ENCODE data around the gene MINDY4.

Gene MINDY4

GRCh38 chr7:30859202-30859939 lies 88.2 kb downstream of the MINDY4 start:
- no peak for DNase-seq

GRCh38 chr7:30859940-30860496 lies 88.8 kb downstream of the MINDY4 start:
- DNase-seq: no peak

GRCh38 chr7:30861612-30862011 lies 90.4 kb downstream of the MINDY4 start:
- no peak for DNase-seq

GRCh38 chr7:30862995-30863705 lies 91.9 kb downstream of the MINDY4 start:
- DNase-seq: no peak

- DNase-seq: no peak
Observed at GRCh38 chr7:30863706-30864035, 92.5 kb downstream of the MINDY4 start.

GRCh38 chr7:30864101-30864500 lies 92.9 kb downstream of the MINDY4 start:
- DNase-seq: no peak

- DNase-seq: no peak
Observed at GRCh38 chr7:30865076-30865475, 93.9 kb downstream of the MINDY4 start.

GRCh38 chr7:30865821-30866220 lies 94.6 kb downstream of the MINDY4 start:
- no peak for DNase-seq

GRCh38 chr7:30866939-30867338 lies 95.7 kb downstream of the MINDY4 start:
- no peak for DNase-seq

- DNase-seq: no peak
Observed at GRCh38 chr7:30867483-30867882, 96.3 kb downstream of the MINDY4 start.

GRCh38 chr7:30869794-30870611 lies 98.8 kb downstream of the MINDY4 start:
- no peak for DNase-seq

GRCh38 chr7:30870821-30871518 lies 99.8 kb downstream of the MINDY4 start:
- DNase-seq: no peak

GRCh38 chr7:30871655-30872054 lies 100.4 kb downstream of the MINDY4 start:
- DNase-seq: no peak

GRCh38 chr7:30873207-30873606 lies 102.0 kb downstream of the MINDY4 start:
- no peak for DNase-seq

- DNase-seq: no peak
Observed at GRCh38 chr7:30873656-30874055, 102.4 kb downstream of the MINDY4 start.

GRCh38 chr7:30874656-30875302 lies 103.6 kb downstream of the MINDY4 start:
- DNase-seq: no peak

- DNase-seq: no peak
Observed at GRCh38 chr7:30877015-30877769, 106.0 kb downstream of the MINDY4 start.

- DNase-seq: no peak
Observed at GRCh38 chr7:30877993-30878392, 106.8 kb downstream of the MINDY4 start.

- DNase-seq: no peak
Observed at GRCh38 chr7:30879139-30880124, 108.2 kb downstream of the MINDY4 start.

GRCh38 chr7:30880125-30880720 lies 109.0 kb downstream of the MINDY4 start:
- DNase-seq: no peak

Data from activated gamma-delta T cell (primary cell).